IMR-90 (cell line): Measurements from ENCODE around the gene UST. TPM values are rescaled to one million over a fixed set of nuclear protein-coding genes. Genes with fewer than 3 reads are reported as not detected.

ENCODE experiments used
- ATAC-seq: fragments of 200-7000 bp; cut with Tn5 transposase; 2 replicates; pipeline ENCODE4 v1.9.1; 2020; ENCODE audit warnings: low read depth, mild to moderate bottlenecking, moderate library complexity
- BruUV-seq: library from RNA; stranded (reverse); fragments of 400-500 nt; replicated peaks from 2 replicates; lab custom pipeline; 2021; lab: Mats Ljungman, UMichigan
- CTCF ChIA-PET: fragments of 300-600 bp; formaldehyde crosslinking; extraction: SDS; loops from one replicate; lab custom pipeline; 2021; ENCODE audit warnings: antibody characterized with exemption; lab: Yijun Ruan, JAX
- POLR2A ChIA-PET: fragments of 300-600 bp; sonication (Branson Sonifier 250); formaldehyde crosslinking; loops from one replicate; lab custom pipeline; 2022; ENCODE audit warnings: antibody characterized with exemption; ENCODE audit not compliant: unreplicated experiment; lab: Charles Lee
- DNase-seq: peaks from one replicate; pipeline ENCODE4 v3.0.0; 2013
- H2AFZ ChIP-seq: replicated peaks from 2 replicates; pipeline ENCODE3; 2013; ENCODE audit warnings: low read length, mild to moderate bottlenecking; ENCODE audit not compliant: poor library complexity
- H2AK5ac ChIP-seq: 2 replicates; pipeline ENCODE4 v1.6.1; 2013; ENCODE audit warnings: low read depth, low read length, inconsistent platforms
- H2AK9ac ChIP-seq: replicated peaks from 2 replicates; pipeline ENCODE3; 2013; ENCODE audit warnings: mild to moderate bottlenecking, low read depth, low read length, moderate library complexity; ENCODE audit not compliant: poor library complexity
- H2BK120ac ChIP-seq: 2 replicates; pipeline ENCODE4 v1.6.1; 2013; ENCODE audit warnings: low read depth, low read length, inconsistent platforms
- H2BK15ac ChIP-seq: 3 replicates; pipeline ENCODE4 v1.6.1; 2013; ENCODE audit warnings: low read depth, low read length, inconsistent platforms
- H2BK20ac ChIP-seq: 2 replicates; pipeline ENCODE4 v1.6.1; 2013; ENCODE audit warnings: low read depth, mild to moderate bottlenecking, inconsistent platforms, low read length, moderate library complexity
- H2BK5ac ChIP-seq: 2 replicates; pipeline ENCODE4 v1.6.1; 2013; ENCODE audit warnings: mild to moderate bottlenecking, low read depth, low read length, inconsistent platforms; ENCODE audit not compliant: poor library complexity, severe bottlenecking
- H3K14ac ChIP-seq: replicated peaks from 2 replicates; pipeline ENCODE4 v1.6.1; 2013; ENCODE audit warnings: low read depth, low read length, inconsistent platforms
- H3K18ac ChIP-seq: 2 replicates; pipeline ENCODE4 v1.6.1; 2013; ENCODE audit warnings: low read depth, low read length, control low read depth
- H3K23ac ChIP-seq: 2 replicates; pipeline ENCODE4 v1.6.1; 2013; ENCODE audit warnings: low read depth, low read length, inconsistent platforms
- H3K27ac ChIP-seq: 2 replicates; pipeline ENCODE4 v1.5.1; 2013; ENCODE audit warnings: mild to moderate bottlenecking, control low read depth, low read length; ENCODE audit not compliant: insufficient read depth
- H3K27me3 ChIP-seq: 2 replicates; pipeline ENCODE4 v1.6.1; 2013; ENCODE audit warnings: low read length; ENCODE audit not compliant: control insufficient read depth, insufficient read depth
- H3K36me3 ChIP-seq: 2 replicates; pipeline ENCODE4 v1.6.1; 2013; ENCODE audit warnings: low read length, mixed read lengths; ENCODE audit not compliant: control insufficient read depth, insufficient read depth
- H3K4ac ChIP-seq: 2 replicates; pipeline ENCODE4 v1.6.1; 2013; ENCODE audit warnings: low read depth, low read length, inconsistent platforms
- H3K4me1 ChIP-seq: 2 replicates; pipeline ENCODE4 v1.6.1; 2013; ENCODE audit warnings: low read length, mixed read lengths; ENCODE audit not compliant: control insufficient read depth, insufficient read depth
- H3K4me2 ChIP-seq: 2 replicates; pipeline ENCODE4 v1.6.1; 2013; ENCODE audit warnings: low read depth, mild to moderate bottlenecking, control low read depth, low read length, moderate library complexity
- H3K4me3 ChIP-seq: 2 replicates; pipeline ENCODE4 v1.5.1; 2013; ENCODE audit warnings: low read depth, mild to moderate bottlenecking, control low read depth, low read length, moderate library complexity; ENCODE audit not compliant: insufficient read depth
- H3K56ac ChIP-seq: 2 replicates; pipeline ENCODE4 v1.6.1; 2013; ENCODE audit warnings: low read length, inconsistent platforms; ENCODE audit not compliant: insufficient read depth; ENCODE audit errors: extremely low read depth
- H3K79me1 ChIP-seq, 2 experiments: 2 replicates each; pipeline ENCODE4 v1.6.1; 2013; ENCODE audit warnings: low read length in 2 of 2, inconsistent platforms in 1 of 2, low read depth in 1 of 2
- H3K9ac ChIP-seq: 2 replicates; pipeline ENCODE4 v1.6.1; 2013; ENCODE audit warnings: low read depth, low read length, control low read depth
- H3K9me1 ChIP-seq: 2 replicates; pipeline ENCODE4 v1.6.1; 2013; ENCODE audit warnings: low read length, inconsistent platforms; ENCODE audit not compliant: insufficient read depth
- H3K9me3 ChIP-seq: 2 replicates; pipeline ENCODE4 v1.6.1; 2013; ENCODE audit warnings: low read length; ENCODE audit not compliant: control insufficient read depth, insufficient read depth
- H4K20me1 ChIP-seq: 2 replicates; pipeline ENCODE4 v1.6.1; 2013; ENCODE audit warnings: low read length, inconsistent platforms; ENCODE audit not compliant: insufficient read depth
- H4K5ac ChIP-seq: 2 replicates; pipeline ENCODE4 v1.6.1; 2013; ENCODE audit warnings: mild to moderate bottlenecking, low read depth, low read length, control low read depth
- H4K8ac ChIP-seq, 2 experiments: 2 replicates each; pipeline ENCODE4 v1.6.1; 2013; ENCODE audit warnings: low read depth in 2 of 2, low read length in 2 of 2, control low read depth in 1 of 2, inconsistent platforms in 1 of 2
- H4K91ac ChIP-seq: 2 replicates; pipeline ENCODE4 v1.6.1; 2013; ENCODE audit warnings: low read depth, low read length, inconsistent platforms; ENCODE audit not compliant: insufficient read depth
- BHLHE40 ChIP-seq: fragments of 150-350 bp; IDR thresholded peaks from 2 replicates; pipeline ENCODE4 v1.6.1; 2016; ENCODE audit warnings: mild to moderate bottlenecking, low read depth, low read length
- FOS ChIP-seq: fragments of 150-350 bp; IDR thresholded peaks from 2 replicates; pipeline ENCODE4 v1.6.1; 2016; ENCODE audit warnings: low read depth, low read length
- RCOR1 ChIP-seq: IDR thresholded peaks from 2 replicates; pipeline ENCODE4 v1.6.1; 2012; ENCODE audit warnings: mild to moderate bottlenecking, low read length, improper control_type of control experiment; ENCODE audit not compliant: insufficient replicate concordance
- WGBS, 2 experiments: methylation state at CpG; one replicate each; pipeline versions ENCODE4 v1.1.5 to v1.1.7; 2013; ENCODE audit warnings: missing lambda C conversion rate in 2 of 2; ENCODE audit not compliant: insufficient read length in 1 of 2; ENCODE audit errors: extremely low coverage in 2 of 2; 5-methylcytosine and 5-hydroxymethylcytosine counted together
- dilution Hi-C: fragments of 300-500 bp; cut with HindIII; formaldehyde crosslinking; loops from one replicate; pipeline ENCODE4 v1.14.3; 2018; ENCODE audit warnings: low sequenced_read_pairs; ENCODE audit not compliant: unreplicated experiment
- in situ Hi-C: fragments of 300-500 bp; cut with MboI; formaldehyde crosslinking; loops from 3 replicates; pipeline ENCODE4 v1.14.3; 2019; ENCODE audit warnings: low sequenced_read_pairs, inconsistent platforms, mixed read lengths
- intact Hi-C: fragments of 100-400 bp; cut with micrococcal nuclease; formaldehyde crosslinking; loops from 2 replicates; pipeline ENCODE4 v1.10.0; 2022
- polyA plus RNA-seq, 3 experiments: library from polyadenylated mRNA; depleted of rRNA; stranded (reverse); fragments of >200 nt; gene quantifications; 2 replicates each; pipeline ENCODE4 v1.2.3, GENCODE V29; 2012; ENCODE audit warnings: low replicate concordance in 1 of 3
- total RNA-seq: library from RNA; depleted of rRNA; stranded (reverse); fragments of >200 nt; gene quantifications from 2 replicates; pipeline ENCODE4 v1.2.3, GENCODE V29; 2012

UST gene
- total and polyA plus RNA-seq, 2 of the 4 experiments (the other 2 are of a cell fraction), result 7.7 to 13.8 TPM

DNA sequence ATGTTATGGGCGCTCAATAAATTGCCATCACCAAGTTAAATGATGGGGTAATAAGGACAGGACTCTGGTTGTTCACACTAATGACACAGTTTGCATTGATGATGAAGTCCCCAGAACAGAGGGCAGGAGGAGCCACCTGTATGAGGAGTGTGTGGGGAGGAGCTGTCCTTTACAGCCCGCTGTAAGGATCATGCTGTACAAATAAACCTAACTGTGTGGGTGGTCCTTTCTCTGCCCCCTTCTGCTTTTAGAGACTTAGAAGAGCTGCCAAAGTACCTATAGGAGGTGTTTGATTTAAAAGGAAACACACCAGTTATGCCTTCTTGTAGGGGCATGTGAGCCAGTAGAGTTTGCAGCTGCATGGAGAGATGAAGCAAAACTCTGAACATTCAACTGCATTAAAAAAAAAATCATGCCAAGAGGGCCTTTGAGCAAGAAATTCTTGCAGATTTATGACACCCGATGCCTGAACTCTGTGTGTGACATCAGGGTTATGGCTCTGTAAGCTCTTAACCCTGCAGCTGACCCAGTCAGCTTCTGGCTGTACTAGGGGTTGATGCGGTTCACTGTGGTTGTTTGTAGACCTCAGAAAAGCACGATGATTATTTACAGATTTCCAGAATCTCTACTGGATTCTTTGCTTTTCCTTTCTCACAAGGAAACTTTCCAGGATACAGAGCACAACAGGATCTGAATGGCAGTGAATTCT is 67.4 kb downstream of the UST start:
- Histone ChIP-seq H2BK5ac (no peak overlapping the region), H3K4ac (no peak overlapping the region), H4K20me1 (no peaks in the 10 kb centered on the region), H3K14ac (no peak overlapping the region), H3K36me3 (no peaks in the 10 kb centered on the region), H3K56ac (no peak overlapping the region), H2BK120ac (no peak overlapping the region), H3K4me2 (no peak overlapping the region), H2AK9ac (no peak overlapping the region), H2AFZ (no peak overlapping the region), H2AK5ac (no peak overlapping the region), H3K4me1 (peaks cover 2% of the 10 kb centered on the region; the same call in 1 of the 2 replicates), H3K9me3 (peaks cover 2% of the 10 kb centered on the region; the same call in 1 of the 2 replicates), H3K9me1 (no peaks in the 10 kb centered on the region), H4K91ac (no peak overlapping the region), H2BK15ac (no peak overlapping the region), H3K18ac (no peak overlapping the region), H2BK20ac (no peak overlapping the region), H4K5ac (no peak overlapping the region), H3K27me3 (no peaks in the 10 kb centered on the region), H3K4me3 (no peak overlapping the region), H3K27ac (no peak overlapping the region), H3K23ac (no peak overlapping the region), H3K9ac (no peak overlapping the region), H4K8ac (no peak overlapping the region), H3K79me1 (peaks cover 27 to 30% of the 10 kb centered on the region in 2 experiments)
- DNase-seq (no peak), ATAC-seq (no peak)
- WGBS, 2 experiments, result 60% methylated on average over 1 of the region's 5 CpGs; no CpG with 5 or more reads in 1 of the 2 experiments
- TF ChIP-seq BHLHE40 (no peak), RCOR1 (no peak), FOS (no peak)
- ChIA-PET POLR2A (no interaction called here), CTCF (no interaction called here)
- dilution Hi-C loops, result no loop called here
- intact Hi-C loops, result no loop called here
- in situ Hi-C loops, result no loop called here
- BruUV-seq, result no TSS peak
